H9 (cell line): ENCODE measurements around the gene CFAP97D1. TPM values are rescaled to one million over a fixed set of nuclear protein-coding genes. Genes with fewer than 3 reads are reported as not detected.

Experiments
- DNase-seq: peaks from one replicate; pipeline ENCODE4 v3.0.0-alpha.2; 2017
- H2AFZ ChIP-seq: one replicate; pipeline ENCODE4 v1.6.1; 2013; ENCODE audit warnings: mild to moderate bottlenecking, low read length, control low read depth, moderate library complexity
- H2AK5ac ChIP-seq: 2 replicates; pipeline ENCODE4 v1.6.1; 2013; ENCODE audit warnings: low read length, control low read depth, mixed read lengths; ENCODE audit not compliant: insufficient read length
- H2BK120ac ChIP-seq: one replicate; pipeline ENCODE4 v1.6.1; 2013; ENCODE audit warnings: low read depth, mild to moderate bottlenecking, low read length, control low read depth, inconsistent platforms; ENCODE audit not compliant: poor library complexity, severe bottlenecking
- H2BK12ac ChIP-seq: 2 replicates; pipeline ENCODE4 v1.6.1; 2013; ENCODE audit warnings: low read length, control low read depth, mixed read lengths, low read depth; ENCODE audit not compliant: insufficient read length
- H2BK15ac ChIP-seq: 2 replicates; pipeline ENCODE4 v1.6.1; 2013; ENCODE audit warnings: low read depth, low read length, control low read depth
- H2BK20ac ChIP-seq: one replicate; pipeline ENCODE4 v1.6.1; 2013; ENCODE audit warnings: low read depth, mild to moderate bottlenecking, low read length, control low read depth, inconsistent platforms; ENCODE audit not compliant: poor library complexity, severe bottlenecking
- H2BK5ac ChIP-seq: 2 replicates; pipeline ENCODE4 v1.6.1; 2013; ENCODE audit warnings: low read length, control low read depth, mixed read lengths; ENCODE audit not compliant: insufficient read length
- H3K14ac ChIP-seq: 2 replicates; pipeline ENCODE4 v1.6.1; 2013; ENCODE audit warnings: low read length, control low read depth; ENCODE audit not compliant: insufficient read depth
- H3K18ac ChIP-seq: 2 replicates; pipeline ENCODE4 v1.6.1; 2013; ENCODE audit warnings: low read depth, mild to moderate bottlenecking, mixed read lengths, low read length, control low read depth; ENCODE audit not compliant: insufficient read length
- H3K23ac ChIP-seq: 2 replicates; pipeline ENCODE4 v1.6.1; 2013; ENCODE audit warnings: low read length, control low read depth, mixed read lengths, low read depth; ENCODE audit not compliant: insufficient read length
- H3K23me2 ChIP-seq: 2 replicates; pipeline ENCODE4 v1.6.1; 2013; ENCODE audit warnings: low read depth, mild to moderate bottlenecking, mixed read lengths, low read length, control low read depth; ENCODE audit not compliant: insufficient read length, poor library complexity, severe bottlenecking
- H3K27ac ChIP-seq: 2 replicates; pipeline ENCODE4 v1.5.1; 2013; ENCODE audit warnings: low read length, control low read depth, mixed read lengths, low read depth; ENCODE audit not compliant: insufficient read length
- H3K27me3 ChIP-seq: 2 replicates; pipeline ENCODE4 v1.6.1; 2013; ENCODE audit warnings: low read length, control low read depth, inconsistent platforms; ENCODE audit not compliant: insufficient read depth
- H3K4ac ChIP-seq: 2 replicates; pipeline ENCODE4 v1.6.1; 2013; ENCODE audit warnings: low read depth, mild to moderate bottlenecking, control low read depth, inconsistent platforms, low read length, moderate library complexity
- H3K4me1 ChIP-seq: 2 replicates; pipeline ENCODE4 v1.6.1; 2013; ENCODE audit warnings: low read length, control low read depth, inconsistent platforms; ENCODE audit not compliant: insufficient read depth
- H3K4me2 ChIP-seq: 2 replicates; pipeline ENCODE4 v1.6.1; 2013; ENCODE audit warnings: low read length, control low read depth, mixed read lengths; ENCODE audit not compliant: insufficient read length, insufficient read depth
- H3K56ac ChIP-seq: 2 replicates; pipeline ENCODE4 v1.6.1; 2013; ENCODE audit warnings: low read depth, mild to moderate bottlenecking, mixed read lengths, low read length, control low read depth; ENCODE audit not compliant: insufficient read length
- H3K79me1 ChIP-seq: 2 replicates; pipeline ENCODE4 v1.6.1; 2013; ENCODE audit warnings: low read depth, mild to moderate bottlenecking, moderate library complexity, low read length, control low read depth, inconsistent platforms; ENCODE audit not compliant: insufficient read depth, poor library complexity, severe bottlenecking
- H3K79me2 ChIP-seq: 2 replicates; pipeline ENCODE4 v1.6.1; 2013; ENCODE audit warnings: low read length, control low read depth, inconsistent platforms; ENCODE audit not compliant: insufficient read depth
- H3K9ac ChIP-seq: 2 replicates; pipeline ENCODE4 v1.6.1; 2013; ENCODE audit warnings: low read length, control low read depth, mixed read lengths; ENCODE audit not compliant: insufficient read length; ENCODE audit errors: extremely low read depth
- H3K9me3 ChIP-seq: one replicate; pipeline ENCODE4 v1.6.1; 2013; ENCODE audit warnings: low read depth, low read length, inconsistent platforms; ENCODE audit not compliant: control insufficient read depth
- H3T11ph ChIP-seq: one replicate; pipeline ENCODE4 v1.6.1; 2013; ENCODE audit warnings: mild to moderate bottlenecking, low read length, control low read depth, inconsistent platforms
- H4K20me1 ChIP-seq: one replicate; pipeline ENCODE4 v1.6.1; 2013; ENCODE audit not compliant: control insufficient read depth, insufficient read length, insufficient read depth
- H4K5ac ChIP-seq: 2 replicates; pipeline ENCODE4 v1.6.1; 2013; ENCODE audit warnings: low read depth, mild to moderate bottlenecking, mixed read lengths, low read length, control low read depth; ENCODE audit not compliant: insufficient read length
- H4K8ac ChIP-seq: replicated peaks from 2 replicates; pipeline ENCODE4 v1.6.1; 2013; ENCODE audit warnings: low read length, control low read depth, mixed read lengths, low read depth; ENCODE audit not compliant: insufficient read length
- H4K91ac ChIP-seq: 2 replicates; pipeline ENCODE4 v1.6.1; 2013; ENCODE audit warnings: low read depth, mild to moderate bottlenecking, moderate library complexity, mixed read lengths, low read length, control low read depth; ENCODE audit not compliant: insufficient read length
- H3K27ac Mint-ChIP-seq, 3 experiments: 2 replicates in 2 of 3; 3 replicates in 1 of 3; pipeline ENCODE4 v1.8.0; 2020 to 2021; ENCODE audit warnings: mixed read lengths in 3 of 3, mild to moderate bottlenecking in 1 of 3, moderate library complexity in 1 of 3
- H3K27me3 Mint-ChIP-seq: 2 replicates; pipeline ENCODE4 v1.8.0; 2021; ENCODE audit warnings: low read depth, mild to moderate bottlenecking, moderate library complexity, mixed read lengths
- H3K36me3 Mint-ChIP-seq, 3 experiments: 2 replicates in 2 of 3; 3 replicates in 1 of 3; pipeline ENCODE4 v1.8.0; 2020 to 2021; ENCODE audit warnings: low read depth in 3 of 3, mixed read lengths in 3 of 3; ENCODE audit not compliant: insufficient read depth in 1 of 3
- H3K4me1 Mint-ChIP-seq, 2 experiments: 2 replicates each; pipeline ENCODE4 v1.8.0; 2020; ENCODE audit warnings: mixed read lengths in 2 of 2
- H3K4me3 Mint-ChIP-seq, 2 experiments: 2 replicates in 1 of 2; 3 replicates in 1 of 2; pipeline ENCODE4 v1.8.0; 2020 to 2021; ENCODE audit warnings: mild to moderate bottlenecking in 2 of 2, mixed read lengths in 2 of 2, moderate library complexity in 1 of 2
- H3K9me3 Mint-ChIP-seq, 2 experiments: 2 replicates in 1 of 2; 3 replicates in 1 of 2; pipeline ENCODE4 v1.8.0; 2020; ENCODE audit warnings: mild to moderate bottlenecking in 2 of 2, mixed read lengths in 2 of 2, moderate library complexity in 1 of 2
- CTCF ChIP-seq: fragments of 200-600 bp; sonication (generic); conservative IDR thresholded peaks from 3 replicates; pipeline ENCODE4 v1.8.0; 2021; ENCODE audit warnings: antibody characterized with exemption, mild to moderate bottlenecking
- WGBS: extraction: QIAGEN DNeasy Blood & Tissue Kit; methylation state at CpG from one replicate; pipeline ENCODE4 v1.1.7; 2013; ENCODE audit warnings: missing lambda C conversion rate, low lambda C conversion rate, mixed read lengths; ENCODE audit not compliant: insufficient read length; ENCODE audit errors: extremely low coverage; 5-methylcytosine and 5-hydroxymethylcytosine counted together
- total RNA-seq: library from RNA; stranded (reverse); gene quantifications from 2 replicates; pipeline ENCODE4 v1.2.1, GENCODE V29; 2021

Gene CFAP97D1
- total RNA-seq, 1 experiment from 2014 or later: not detected

- no peak overlapping the region for H4K5ac ChIP-seq
- no peak overlapping the region for H4K8ac ChIP-seq
- H3K4me3 Mint-ChIP-seq: no peak overlapping the region
- TF ChIP-seq CTCF: no peak
- H3K9ac ChIP-seq: no peak overlapping the region
- no peak overlapping the region for H3T11ph ChIP-seq
- H3K79me2 ChIP-seq: no peaks in the 10 kb centered on the region
- no peaks in the 10 kb centered on the region for H3K4me1 ChIP-seq
- H2BK5ac ChIP-seq: no peak overlapping the region
- no peak overlapping the region for H3K4ac ChIP-seq
- no peaks in the 10 kb centered on the region; the same call in 1 of the 2 replicates for H3K27me3 Mint-ChIP-seq
- no peak overlapping the region for H3K14ac ChIP-seq
- no peak overlapping the region for H2BK20ac ChIP-seq
- no peak overlapping the region for H2BK120ac ChIP-seq
- H3K9me3 ChIP-seq: no peaks in the 10 kb centered on the region
- H3K4me1 Mint-ChIP-seq: no peaks in the 10 kb centered on the region
- H3K27ac Mint-ChIP-seq: no peak overlapping the region
- no peaks in the 10 kb centered on the region for H3K9me3 Mint-ChIP-seq
- H2AFZ ChIP-seq: no peak overlapping the region
- H3K56ac ChIP-seq: no peak overlapping the region
- DNase-seq: no peak
- H2BK12ac ChIP-seq: no peak overlapping the region
- H3K79me1 ChIP-seq: no peaks in the 10 kb centered on the region
- no peaks in the 10 kb centered on the region for H4K20me1 ChIP-seq
- H3K23me2 ChIP-seq: no peaks in the 10 kb centered on the region
- peaks cover 2 to 8% (median 4%) of the 10 kb centered on the region in 3 experiments; a peak in 6 of 7 replicates for H3K36me3 Mint-ChIP-seq
- no peak overlapping the region for H3K27ac ChIP-seq
- no peaks in the 10 kb centered on the region for H3K27me3 ChIP-seq
- H3K18ac ChIP-seq: no peak overlapping the region
- H2BK15ac ChIP-seq: no peak overlapping the region
- H3K4me2 ChIP-seq: no peak overlapping the region
- no peak overlapping the region for H3K23ac ChIP-seq
- WGBS: no CpG with 5 or more reads among the region's 5 CpGs
- H2AK5ac ChIP-seq: no peak overlapping the region
- H4K91ac ChIP-seq: no peak overlapping the region
Measured at GRCh38 chr17:43822570-43823190, 42.4 kb downstream of the CFAP97D1 start.
